ENCODE results near the gene SLC6A16.
"Not testable (repeated sequence)": the region's sequence is repeated elsewhere in the genome, so short reads cannot be mapped to it uniquely, and the experiment has no call there.

SLC6A16 gene

GRCh38 chr19:49324801-49325576, at the start of gene SLC6A16:
Gene SLC6A16, minus strand, starts transcription at chr19:49325191. Its CDS starts 13,844 bp downstream, at chr19:49311347.
- no peak for DNase-seq

GRCh38 chr19:49373174-49373573, 48.2 kb upstream of the SLC6A16 start:
- not testable (repeated sequence) for DNase-seq

GRCh38 chr19:49371184-49371583, 46.2 kb upstream of the SLC6A16 start:
- DNase-seq: no peak

- no peak for DNase-seq
Measured at GRCh38 chr19:49368711-49369358, 43.8 kb upstream of the SLC6A16 start.

GRCh38 chr19:49366110-49366509, 41.1 kb upstream of the SLC6A16 start:
- no peak for DNase-seq

GRCh38 chr19:49364083-49364737, 39.2 kb upstream of the SLC6A16 start:
- no peak for DNase-seq

GRCh38 chr19:49363268-49364082, 38.5 kb upstream of the SLC6A16 start, which contains the start of gene DKKL1:
Gene DKKL1, plus strand, starts transcription at chr19:49363877. Its CDS starts 122 bp downstream, at chr19:49363999.
- DNase-seq: peak; percentile 89 to 92

GRCh38 chr19:49362929-49363267, 37.9 kb upstream of the SLC6A16 start:
- no peak for DNase-seq

GRCh38 chr19:49362048-49362928, 37.3 kb upstream of the SLC6A16 start, which contains the start of gene TEAD2:
Gene TEAD2, minus strand, starts transcription at chr19:49362416. Its CDS starts 2,341 bp downstream, at chr19:49360075.
- DNase-seq: peak in 1 of 2 experiments; percentile 34

- peak in 1 of 2 experiments; percentile 62 for DNase-seq
Measured at GRCh38 chr19:49361438-49362047, 36.6 kb upstream of the SLC6A16 start.

GRCh38 chr19:49359851-49360820, 35.1 kb upstream of the SLC6A16 start:
- DNase-seq: no peak

GRCh38 chr19:49357186-49357585, 32.2 kb upstream of the SLC6A16 start:
- DNase-seq: no peak

GRCh38 chr19:49356382-49356781, 31.4 kb upstream of the SLC6A16 start:
- DNase-seq: no peak

GRCh38 chr19:49355909-49356353, 30.9 kb upstream of the SLC6A16 start:
- DNase-seq: no peak

GRCh38 chr19:49349567-49349966, 24.6 kb upstream of the SLC6A16 start:
- no peak for DNase-seq

- no peak for DNase-seq
Measured at GRCh38 chr19:49348305-49349189, 23.6 kb upstream of the SLC6A16 start.

GRCh38 chr19:49347835-49348234, 22.8 kb upstream of the SLC6A16 start:
- peak; percentile 35 to 51 for DNase-seq

GRCh38 chr19:49347191-49347590, 22.2 kb upstream of the SLC6A16 start:
- no peak for DNase-seq

All from SW 1271 (cell line).